Astrocyte of the cerebellum (primary cell): Measurements from ENCODE around the gene AP5S1.

ENCODE experiments used
- DNase-seq: peaks from one replicate; pipeline ENCODE4 v3.0.0-alpha.2; 2011; ENCODE audit warnings: low read depth
- H3K4me3 ChIP-seq: 2 replicates; pipeline ENCODE4 v1.5.1; 2011; ENCODE audit warnings: mild to moderate bottlenecking, low read depth, low read length, moderate library complexity
- CTCF ChIP-seq: IDR thresholded peaks from 2 replicates; pipeline ENCODE4 v1.5.1; 2012; ENCODE audit warnings: low read length, low read depth, moderate library complexity, mild to moderate bottlenecking; ENCODE audit errors: missing control alignments
- in situ Hi-C: cut with HindIII; loops from 2 replicates; pipeline ENCODE4 v1.10.0; 2017; ENCODE audit warnings: low sequenced_read_pairs

Gene AP5S1

GRCh38 chr20:3867802-3868201, 47.5 kb downstream of the AP5S1 start:
- in situ Hi-C loops, result no loop called here
- H3K4me3 ChIP-seq, result no peak overlapping the region
- no peak for DNase-seq
- no peak for TF ChIP-seq CTCF

GRCh38 chr20:3869839-3870634, 49.7 kb downstream of the AP5S1 start:
- no peak for TF ChIP-seq CTCF
- in situ Hi-C loops, result no loop called here
- H3K4me3 ChIP-seq, result no peak overlapping the region
- DNase-seq, result no peak

- no peak for DNase-seq
- no peak overlapping the region for H3K4me3 ChIP-seq
- no peak for TF ChIP-seq CTCF
- in situ Hi-C loops, result no loop called here
Measured at GRCh38 chr20:3871550-3872265, 51.4 kb downstream of the AP5S1 start.

- TF ChIP-seq CTCF, result no peak
- in situ Hi-C loops, result no loop called here
- no peak overlapping the region for H3K4me3 ChIP-seq
- DNase-seq, result no peak
Measured at GRCh38 chr20:3873507-3873906, 53.2 kb downstream of the AP5S1 start.

- DNase-seq, result peak; percentile 90
- TF ChIP-seq CTCF, result no peak
- in situ Hi-C loops, result no loop called here
- H3K4me3 ChIP-seq, result no peak overlapping the region
Measured at GRCh38 chr20:3874194-3874844, 54.0 kb downstream of the AP5S1 start.

- in situ Hi-C loops, result no loop called here
Measured at GRCh38 chr20:3875378-3875974, 55.1 kb downstream of the AP5S1 start.

More at GRCh38 chr20:3875378-3875974, 55.1 kb downstream of the AP5S1 start:
- no peak for TF ChIP-seq CTCF
- no peak overlapping the region for H3K4me3 ChIP-seq
- DNase-seq, result no peak
